ENCODE measurements around the gene TARS3.
"Not testable (repeated sequence)": the region's sequence is repeated elsewhere in the genome, so short reads cannot be mapped to it uniquely, and the experiment has no call there.

Gene TARS3

DNA sequence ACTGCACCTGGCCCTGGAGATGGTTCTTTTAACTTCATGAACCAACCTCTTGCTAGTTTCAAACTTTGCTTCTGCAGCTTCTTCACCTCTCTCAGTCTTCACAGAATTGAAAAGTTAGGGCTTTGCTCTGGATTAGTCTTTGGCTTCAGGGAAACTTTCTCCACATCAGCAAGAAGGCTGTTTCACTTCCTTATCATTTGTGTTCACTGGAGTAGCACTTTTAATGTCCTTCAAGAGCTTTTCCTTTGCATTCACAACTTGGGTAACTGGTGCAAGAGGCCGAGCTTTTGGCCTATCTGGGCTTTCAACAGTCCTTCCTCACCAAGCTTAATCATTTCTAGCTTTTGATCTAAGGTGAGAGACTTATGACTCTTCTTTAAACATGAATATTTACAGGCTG lies 56.4 kb downstream of the TARS3 start:
- no peak overlapping the region for H3K27ac ChIP-seq
- no peak for TF ChIP-seq ZFX (IDR thresholded peaks at IDR 0.05)
- TF ChIP-seq, protein P1, sequence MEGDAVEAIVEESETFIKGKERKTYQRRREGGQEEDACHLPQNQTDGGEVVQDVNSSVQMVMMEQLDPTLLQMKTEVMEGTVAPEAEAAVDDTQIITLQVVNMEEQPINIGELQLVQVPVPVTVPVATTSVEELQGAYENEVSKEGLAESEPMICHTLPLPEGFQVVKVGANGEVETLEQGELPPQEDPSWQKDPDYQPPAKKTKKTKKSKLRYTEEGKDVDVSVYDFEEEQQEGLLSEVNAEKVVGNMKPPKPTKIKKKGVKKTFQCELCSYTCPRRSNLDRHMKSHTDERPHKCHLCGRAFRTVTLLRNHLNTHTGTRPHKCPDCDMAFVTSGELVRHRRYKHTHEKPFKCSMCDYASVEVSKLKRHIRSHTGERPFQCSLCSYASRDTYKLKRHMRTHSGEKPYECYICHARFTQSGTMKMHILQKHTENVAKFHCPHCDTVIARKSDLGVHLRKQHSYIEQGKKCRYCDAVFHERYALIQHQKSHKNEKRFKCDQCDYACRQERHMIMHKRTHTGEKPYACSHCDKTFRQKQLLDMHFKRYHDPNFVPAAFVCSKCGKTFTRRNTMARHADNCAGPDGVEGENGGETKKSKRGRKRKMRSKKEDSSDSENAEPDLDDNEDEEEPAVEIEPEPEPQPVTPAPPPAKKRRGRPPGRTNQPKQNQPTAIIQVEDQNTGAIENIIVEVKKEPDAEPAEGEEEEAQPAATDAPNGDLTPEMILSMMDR (conservative IDR thresholded peaks at IDR 0.05) = no peak

GRCh38 chr15:101664303-101664913 lies 59.9 kb downstream of the TARS3 start:
- TF ChIP-seq, protein P1 (conservative IDR thresholded peaks at IDR 0.05) = peak; percentile 79
- no peak for TF ChIP-seq ZFX (IDR thresholded peaks at IDR 0.05)
- H3K27ac ChIP-seq = no peak overlapping the region

DNA sequence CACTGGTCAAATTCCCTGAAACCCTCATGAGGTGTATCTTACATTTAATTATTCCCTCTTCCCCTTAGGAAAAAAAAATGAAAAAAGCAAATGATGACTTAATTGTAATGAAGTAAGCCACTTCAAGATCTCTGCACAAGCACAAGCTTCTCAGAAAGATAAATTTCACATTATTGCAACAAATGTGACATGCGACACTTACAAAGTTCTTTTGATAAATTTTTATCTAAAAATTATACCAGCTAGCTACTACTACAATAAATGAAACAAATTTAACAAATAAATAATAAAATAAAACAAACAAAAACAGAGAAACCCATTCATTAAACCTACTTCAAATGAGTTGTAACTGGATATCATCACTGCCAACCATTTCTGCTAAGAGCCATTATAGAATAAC lies 62.1 kb downstream of the TARS3 start:
- no peak overlapping the region for H3K27ac ChIP-seq
- TF ChIP-seq, protein P1 (conservative IDR thresholded peaks at IDR 0.05) = no peak
- no peak for TF ChIP-seq ZFX (IDR thresholded peaks at IDR 0.05)

DNA sequence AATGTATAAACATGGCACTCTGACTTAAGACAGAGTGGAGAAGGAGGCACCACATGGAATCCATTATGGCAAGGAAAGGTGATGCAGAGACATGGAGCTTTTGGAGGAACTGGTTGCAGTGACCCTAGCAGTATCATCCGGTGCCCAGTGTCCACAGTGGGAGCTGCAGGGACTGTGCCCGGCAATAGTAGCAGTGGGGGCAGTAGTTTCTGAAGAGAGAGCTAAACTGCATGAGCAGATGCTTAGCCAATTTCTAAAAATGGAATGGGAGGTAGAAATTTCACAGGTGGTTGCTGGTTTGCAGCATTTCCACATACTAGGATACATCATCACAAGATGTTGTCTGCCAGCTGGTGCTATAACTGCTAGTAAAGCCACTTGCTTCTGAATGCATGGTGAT lies 64.3 kb downstream of the TARS3 start:
- no peak overlapping the region for H3K27ac ChIP-seq
- no peak for TF ChIP-seq ZFX (IDR thresholded peaks at IDR 0.05)
- TF ChIP-seq, protein P1 (conservative IDR thresholded peaks at IDR 0.05) = no peak

GRCh38 chr15:101657968-101658784 lies 66.1 kb downstream of the TARS3 start:
- TF ChIP-seq, protein P1 (conservative IDR thresholded peaks at IDR 0.05) = no peak
- TF ChIP-seq ZFX (IDR thresholded peaks at IDR 0.05) = no peak
- no peak overlapping the region for H3K27ac ChIP-seq

DNA sequence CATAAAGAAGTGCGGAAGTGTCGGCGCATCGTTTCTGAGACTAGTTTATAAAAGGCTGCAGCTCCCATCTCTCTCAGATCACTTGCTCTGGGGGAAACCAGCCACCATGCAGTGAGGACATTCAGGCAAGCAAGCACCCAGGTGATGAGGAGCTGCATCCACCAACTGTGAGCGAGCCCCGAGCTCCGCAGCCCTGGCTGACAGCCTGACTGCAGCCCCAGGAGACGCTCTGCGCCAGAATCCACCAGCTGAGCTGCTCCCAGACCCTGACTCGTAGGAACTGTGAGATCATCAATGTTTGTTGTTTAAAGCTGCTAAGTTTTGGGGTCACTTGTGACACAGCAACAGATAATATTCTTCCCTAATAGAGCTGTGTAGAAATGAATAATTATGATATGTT lies 67.1 kb downstream of the TARS3 start:
- TF ChIP-seq, protein P1 (conservative IDR thresholded peaks at IDR 0.05) = no peak
- no peak for TF ChIP-seq ZFX (IDR thresholded peaks at IDR 0.05)
- H3K27ac ChIP-seq = no peak overlapping the region

DNA sequence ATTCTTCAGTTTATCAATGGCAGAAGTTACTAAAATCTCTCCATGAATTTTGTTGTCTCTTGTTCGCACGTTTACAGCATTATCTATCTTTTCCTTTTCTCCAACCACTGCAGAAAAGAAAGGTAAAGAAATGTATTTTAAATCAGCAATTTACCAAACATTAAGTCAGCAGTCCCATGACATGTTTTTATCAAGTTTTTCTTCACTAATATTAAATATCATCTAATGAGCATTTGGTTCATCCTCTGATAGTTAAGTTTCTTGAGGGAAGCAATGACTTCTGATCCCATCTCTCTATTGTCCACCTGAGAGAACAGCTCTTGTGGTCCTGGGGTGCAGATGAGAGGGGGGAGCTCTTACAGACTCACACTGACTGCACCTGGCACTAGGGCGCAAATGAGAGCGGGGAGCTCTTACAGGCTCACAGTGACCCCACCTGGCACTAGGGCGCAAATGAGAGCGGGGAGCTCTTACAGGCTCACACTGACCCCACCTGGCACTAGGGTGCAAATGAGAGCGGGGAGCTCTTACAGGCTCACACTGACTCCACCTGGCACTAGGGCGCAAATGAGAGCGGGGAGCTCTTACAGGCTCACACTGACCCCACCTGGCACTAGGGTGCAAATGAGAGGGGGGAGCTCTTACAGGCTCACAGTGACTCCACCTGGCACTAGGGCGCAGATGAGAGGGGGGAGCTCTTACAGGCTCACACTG lies 69.5 kb downstream of the TARS3 start:
- not testable (repeated sequence) for H3K27ac ChIP-seq

Measured in C4-2B (cell line).